ENCODE data around the gene F13B.
"Not testable (repeated sequence)": the region's sequence is repeated elsewhere in the genome, so short reads cannot be mapped to it uniquely, and the experiment has no call there.

The F13B gene

GRCh38 chr1:197042676-197043341, 24.3 kb downstream of the F13B start:
- Histone ChIP-seq H3K9me3 (ENCODE audit: control insufficient read depth in 2 of 2, low read length in 2 of 2) (no peaks in the 10 kb centered on the region), H3K27me3 (ENCODE audit: control insufficient read depth in 1 of 2, insufficient read depth in 2 of 2, low read length in 2 of 2) (no peaks in the 10 kb centered on the region), H3K36me3 (ENCODE audit: control insufficient read depth in 2 of 2, insufficient read depth in 2 of 2, low read length in 2 of 2) (no peaks in the 10 kb centered on the region), H3K4me3 (ENCODE audit: low read length in 2 of 2) (no peak overlapping the region), H3K4me1 (ENCODE audit: control insufficient read depth, insufficient read depth, low read length) (no peaks in the 10 kb centered on the region), H3K9ac (ENCODE audit: low read length in 2 of 2) (no peak overlapping the region), H3K27ac (ENCODE audit: low read length) (no peak overlapping the region)

DNA sequence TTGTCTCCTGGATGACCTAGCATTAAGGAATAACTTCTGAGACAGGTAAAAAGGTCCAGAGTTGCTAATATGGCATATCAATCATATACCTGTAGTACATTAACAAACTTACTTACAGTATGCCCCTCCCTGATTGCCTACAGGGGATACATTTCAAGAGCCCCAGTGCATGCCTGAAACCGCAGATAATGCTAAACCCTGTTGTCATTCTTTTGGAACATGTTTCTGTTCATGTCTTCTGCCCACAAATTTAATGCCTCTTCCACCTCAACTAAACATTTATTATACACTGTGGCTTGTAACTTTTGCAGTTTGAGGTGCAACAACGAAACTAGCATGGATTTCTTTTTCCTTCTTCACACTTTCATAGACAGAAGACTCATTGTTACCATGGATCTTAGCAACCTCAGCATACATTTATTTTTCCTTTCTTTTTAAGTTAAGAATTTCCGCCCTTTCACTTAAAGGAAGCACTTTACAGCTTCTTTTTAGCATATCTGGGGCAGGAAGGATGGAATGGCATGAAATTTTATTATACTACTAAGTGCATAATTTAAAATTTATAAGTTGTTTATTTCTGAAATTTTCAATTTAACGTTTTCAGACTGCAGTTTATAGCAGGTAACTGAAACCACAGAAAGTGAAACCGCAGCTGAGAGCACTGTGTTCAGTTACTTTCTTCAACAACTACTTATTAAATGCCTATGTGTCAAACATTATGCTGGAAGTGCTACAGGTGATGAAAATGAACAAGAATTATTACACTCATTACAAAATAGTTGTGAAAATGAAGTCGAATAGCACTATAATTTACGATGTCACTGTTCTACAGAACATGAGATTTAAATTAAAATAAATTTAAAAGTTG, 25.3 kb downstream of the F13B start:
- Histone ChIP-seq H3K9ac (ENCODE audit: low read length in 2 of 2) (no peak overlapping the region), H3K4me1 (ENCODE audit: control insufficient read depth, insufficient read depth, low read length) (no peaks in the 10 kb centered on the region), H3K27ac (ENCODE audit: low read length) (no peak overlapping the region), H3K36me3 (ENCODE audit: control insufficient read depth in 2 of 2, insufficient read depth in 2 of 2, low read length in 2 of 2) (no peaks in the 10 kb centered on the region), H3K9me3 (ENCODE audit: control insufficient read depth in 2 of 2, low read length in 2 of 2) (no peaks in the 10 kb centered on the region), H3K27me3 (ENCODE audit: control insufficient read depth in 1 of 2, insufficient read depth in 2 of 2, low read length in 2 of 2) (no peaks in the 10 kb centered on the region), H3K4me3 (ENCODE audit: low read length in 2 of 2) (no peak overlapping the region)

- no peaks in the 10 kb centered on the region for H3K4me1 ChIP-seq (ENCODE audit: control insufficient read depth, insufficient read depth, low read length)
- no peaks in the 10 kb centered on the region for H3K9me3 ChIP-seq (ENCODE audit: control insufficient read depth in 2 of 2, low read length in 2 of 2)
- no peaks in the 10 kb centered on the region for H3K36me3 ChIP-seq (ENCODE audit: control insufficient read depth in 2 of 2, insufficient read depth in 2 of 2, low read length in 2 of 2)
- no peaks in the 10 kb centered on the region for H3K27me3 ChIP-seq (ENCODE audit: control insufficient read depth in 1 of 2, insufficient read depth in 2 of 2, low read length in 2 of 2)
- H3K27ac ChIP-seq (ENCODE audit: low read length), result no peak overlapping the region
- no peak overlapping the region for H3K4me3 ChIP-seq (ENCODE audit: low read length in 2 of 2)
- no peak overlapping the region for H3K9ac ChIP-seq (ENCODE audit: low read length in 2 of 2)
Observed at GRCh38 chr1:197036861-197037260, 30.2 kb downstream of the F13B start.

- not testable (repeated sequence) for H3K36me3 ChIP-seq (ENCODE audit: control insufficient read depth in 2 of 2, insufficient read depth in 2 of 2, low read length in 2 of 2); H3K27ac ChIP-seq (ENCODE audit: low read length); H3K4me3 ChIP-seq (ENCODE audit: low read length in 2 of 2); H3K27me3 ChIP-seq (ENCODE audit: control insufficient read depth in 1 of 2, insufficient read depth in 2 of 2, low read length in 2 of 2); H3K4me1 ChIP-seq (ENCODE audit: control insufficient read depth, insufficient read depth, low read length); H3K9ac ChIP-seq (ENCODE audit: low read length in 2 of 2); H3K9me3 ChIP-seq (ENCODE audit: control insufficient read depth in 2 of 2, low read length in 2 of 2)
Observed at GRCh38 chr1:197034631-197035339, 32.3 kb downstream of the F13B start.

DNA sequence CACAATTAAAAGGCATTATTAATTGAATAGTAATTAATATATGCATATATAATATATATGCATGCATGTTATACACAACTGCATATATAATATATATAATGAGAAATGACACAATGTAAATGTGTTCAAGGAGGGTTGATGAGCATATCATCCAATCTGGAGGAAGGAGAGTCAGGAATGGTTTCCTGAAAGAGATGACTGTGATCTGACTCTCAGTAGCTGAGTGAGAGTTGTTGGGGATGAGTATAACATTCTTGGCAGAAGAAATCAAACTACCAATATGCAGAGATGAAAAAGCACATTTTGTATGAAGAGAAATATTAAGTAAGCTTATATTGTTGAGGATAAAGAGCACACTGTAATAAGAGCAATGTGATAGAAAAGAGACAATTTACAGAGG, 37.3 kb downstream of the F13B start:
- no peak overlapping the region for H3K4me3 ChIP-seq (ENCODE audit: low read length in 2 of 2)
- H3K27ac ChIP-seq (ENCODE audit: low read length), result no peak overlapping the region
- H3K9me3 ChIP-seq (ENCODE audit: control insufficient read depth in 2 of 2, low read length in 2 of 2), result no peaks in the 10 kb centered on the region
- no peaks in the 10 kb centered on the region for H3K36me3 ChIP-seq (ENCODE audit: control insufficient read depth in 2 of 2, insufficient read depth in 2 of 2, low read length in 2 of 2)
- no peaks in the 10 kb centered on the region for H3K27me3 ChIP-seq (ENCODE audit: control insufficient read depth in 1 of 2, insufficient read depth in 2 of 2, low read length in 2 of 2)
- H3K4me1 ChIP-seq (ENCODE audit: control insufficient read depth, insufficient read depth, low read length), result no peaks in the 10 kb centered on the region
- H3K9ac ChIP-seq (ENCODE audit: low read length in 2 of 2), result no peak overlapping the region

DNA sequence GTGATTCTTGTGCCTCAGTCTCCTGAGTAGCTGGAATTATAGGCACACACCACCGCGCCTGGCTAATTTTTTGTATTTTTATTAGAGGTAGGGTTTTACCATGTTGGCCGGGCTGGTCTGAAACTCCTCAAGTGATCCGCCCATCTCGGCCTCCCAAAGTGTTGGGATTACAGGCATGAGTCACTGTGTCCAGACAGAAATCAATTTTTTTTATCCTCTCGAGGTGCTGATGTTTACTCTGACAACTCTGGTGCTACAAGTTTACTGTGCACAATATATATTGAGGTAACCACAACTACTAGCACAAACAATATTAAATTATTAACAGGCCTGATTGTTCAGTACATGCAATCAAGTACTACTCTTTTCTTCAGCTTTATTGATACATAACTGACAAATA, 39.7 kb downstream of the F13B start:
- H3K27ac ChIP-seq (ENCODE audit: low read length), result no peak overlapping the region
- no peaks in the 10 kb centered on the region for H3K36me3 ChIP-seq (ENCODE audit: control insufficient read depth in 2 of 2, insufficient read depth in 2 of 2, low read length in 2 of 2)
- no peak overlapping the region for H3K4me3 ChIP-seq (ENCODE audit: low read length in 2 of 2)
- no peaks in the 10 kb centered on the region for H3K27me3 ChIP-seq (ENCODE audit: control insufficient read depth in 1 of 2, insufficient read depth in 2 of 2, low read length in 2 of 2)
- H3K4me1 ChIP-seq (ENCODE audit: control insufficient read depth, insufficient read depth, low read length), result no peaks in the 10 kb centered on the region
- H3K9me3 ChIP-seq (ENCODE audit: control insufficient read depth in 2 of 2, low read length in 2 of 2), result no peaks in the 10 kb centered on the region
- no peak overlapping the region for H3K9ac ChIP-seq (ENCODE audit: low read length in 2 of 2)

GRCh38 chr1:197024460-197024859, 42.6 kb downstream of the F13B start:
- H3K27ac ChIP-seq (ENCODE audit: low read length), result no peak overlapping the region
- no peaks in the 10 kb centered on the region for H3K9me3 ChIP-seq (ENCODE audit: control insufficient read depth in 2 of 2, low read length in 2 of 2)
- H3K27me3 ChIP-seq (ENCODE audit: control insufficient read depth in 1 of 2, insufficient read depth in 2 of 2, low read length in 2 of 2), result no peaks in the 10 kb centered on the region
- no peak overlapping the region for H3K9ac ChIP-seq (ENCODE audit: low read length in 2 of 2)
- H3K36me3 ChIP-seq (ENCODE audit: control insufficient read depth in 2 of 2, insufficient read depth in 2 of 2, low read length in 2 of 2), result no peaks in the 10 kb centered on the region
- no peak overlapping the region for H3K4me3 ChIP-seq (ENCODE audit: low read length in 2 of 2)
- no peaks in the 10 kb centered on the region for H3K4me1 ChIP-seq (ENCODE audit: control insufficient read depth, insufficient read depth, low read length)

- Histone ChIP-seq H3K36me3 (ENCODE audit: control insufficient read depth in 2 of 2, insufficient read depth in 2 of 2, low read length in 2 of 2) (no peaks in the 10 kb centered on the region), H3K9me3 (ENCODE audit: control insufficient read depth in 2 of 2, low read length in 2 of 2) (no peaks in the 10 kb centered on the region), H3K9ac (ENCODE audit: low read length in 2 of 2) (no peak overlapping the region), H3K4me3 (ENCODE audit: low read length in 2 of 2) (no peak overlapping the region), H3K4me1 (ENCODE audit: control insufficient read depth, insufficient read depth, low read length) (no peaks in the 10 kb centered on the region), H3K27ac (ENCODE audit: low read length) (no peak overlapping the region), H3K27me3 (ENCODE audit: control insufficient read depth in 1 of 2, insufficient read depth in 2 of 2, low read length in 2 of 2) (no peaks in the 10 kb centered on the region)
Observed at GRCh38 chr1:197021716-197022115, 45.3 kb downstream of the F13B start.

DNA sequence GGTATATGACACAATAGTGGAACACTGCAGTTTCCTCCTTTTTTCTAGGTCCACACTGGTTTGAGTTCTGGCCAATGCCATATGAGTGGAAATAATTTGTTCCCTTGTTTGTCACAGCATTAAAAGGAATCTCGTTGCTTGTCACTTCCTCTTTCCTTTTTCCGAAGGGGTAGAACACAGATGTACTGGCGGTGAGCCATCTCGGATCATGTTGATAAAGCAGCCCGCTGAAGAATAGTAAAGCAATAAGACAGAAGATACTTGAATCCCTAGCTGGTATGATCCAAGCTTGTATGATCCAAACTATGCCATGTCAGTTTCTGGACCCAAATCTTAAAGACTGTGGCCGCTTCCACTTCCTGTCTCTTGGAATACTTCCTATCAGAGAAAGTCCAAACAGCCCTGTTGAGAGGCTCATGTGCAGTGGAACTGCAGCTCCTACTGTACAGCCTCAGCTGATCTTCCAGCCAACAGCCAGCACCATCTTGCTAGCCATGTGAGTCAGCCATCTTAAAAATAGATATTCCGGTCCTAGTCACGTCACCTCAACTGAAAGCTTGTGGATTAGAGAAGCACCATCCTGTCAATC, 49.4 kb downstream of the F13B start:
- no peaks in the 10 kb centered on the region for H3K27me3 ChIP-seq (ENCODE audit: control insufficient read depth in 1 of 2, insufficient read depth in 2 of 2, low read length in 2 of 2)
- no peak overlapping the region for H3K9ac ChIP-seq (ENCODE audit: low read length in 2 of 2)
- no peak overlapping the region for H3K4me3 ChIP-seq (ENCODE audit: low read length in 2 of 2)
- H3K9me3 ChIP-seq (ENCODE audit: control insufficient read depth in 2 of 2, low read length in 2 of 2), result peaks cover 0 to 3% of the 10 kb centered on the region in 2 donors
- no peaks in the 10 kb centered on the region for H3K4me1 ChIP-seq (ENCODE audit: control insufficient read depth, insufficient read depth, low read length)
- no peak overlapping the region for H3K27ac ChIP-seq (ENCODE audit: low read length)
- no peaks in the 10 kb centered on the region for H3K36me3 ChIP-seq (ENCODE audit: control insufficient read depth in 2 of 2, insufficient read depth in 2 of 2, low read length in 2 of 2)

- Histone ChIP-seq H3K27me3 (ENCODE audit: control insufficient read depth in 1 of 2, insufficient read depth in 2 of 2, low read length in 2 of 2) (no peaks in the 10 kb centered on the region), H3K4me1 (ENCODE audit: control insufficient read depth, insufficient read depth, low read length) (no peaks in the 10 kb centered on the region), H3K9me3 (ENCODE audit: control insufficient read depth in 2 of 2, low read length in 2 of 2) (peaks cover 0 to 3% of the 10 kb centered on the region in 2 donors), H3K9ac (ENCODE audit: low read length in 2 of 2) (no peak overlapping the region), H3K36me3 (ENCODE audit: control insufficient read depth in 2 of 2, insufficient read depth in 2 of 2, low read length in 2 of 2) (no peaks in the 10 kb centered on the region), H3K27ac (ENCODE audit: low read length) (no peak overlapping the region), H3K4me3 (ENCODE audit: low read length in 2 of 2) (no peak overlapping the region)
Observed at GRCh38 chr1:197016751-197017150, 50.3 kb downstream of the F13B start.
